ENCODE data around the gene CCDC85B.

GRCh38 chr11:65894034-65894591 is 3.6 kb downstream of the CCDC85B start:
- TF ChIP-seq CTCF (IDR thresholded peaks at IDR 0.05) (no peak), POLR2A (IDR thresholded peaks at IDR 0.05) (no peak)
